SK-N-MC (cell line): ENCODE data around the gene GPX1.

Experiments used
- EZH2 ChIP-seq: fragments of 200-600 bp; sonication (generic); IDR thresholded peaks from one replicate; pipeline ENCODE4 v1.6.1; 2017; ENCODE audit warnings: antibody characterized with exemption
- FOXP2 ChIP-seq: optimal IDR thresholded peaks from 2 replicates; pipeline ENCODE3; 2011; ENCODE audit warnings: mild to moderate bottlenecking, moderate library complexity; ENCODE audit not compliant: insufficient read depth; ENCODE audit errors: extremely low read length, control extremely low read depth
- POLR2AphosphoS5 ChIP-seq: IDR thresholded peaks from 2 replicates; pipeline ENCODE4 v1.6.1; 2012; ENCODE audit warnings: mild to moderate bottlenecking, low read depth, low read length, borderline replicate concordance

DNA sequence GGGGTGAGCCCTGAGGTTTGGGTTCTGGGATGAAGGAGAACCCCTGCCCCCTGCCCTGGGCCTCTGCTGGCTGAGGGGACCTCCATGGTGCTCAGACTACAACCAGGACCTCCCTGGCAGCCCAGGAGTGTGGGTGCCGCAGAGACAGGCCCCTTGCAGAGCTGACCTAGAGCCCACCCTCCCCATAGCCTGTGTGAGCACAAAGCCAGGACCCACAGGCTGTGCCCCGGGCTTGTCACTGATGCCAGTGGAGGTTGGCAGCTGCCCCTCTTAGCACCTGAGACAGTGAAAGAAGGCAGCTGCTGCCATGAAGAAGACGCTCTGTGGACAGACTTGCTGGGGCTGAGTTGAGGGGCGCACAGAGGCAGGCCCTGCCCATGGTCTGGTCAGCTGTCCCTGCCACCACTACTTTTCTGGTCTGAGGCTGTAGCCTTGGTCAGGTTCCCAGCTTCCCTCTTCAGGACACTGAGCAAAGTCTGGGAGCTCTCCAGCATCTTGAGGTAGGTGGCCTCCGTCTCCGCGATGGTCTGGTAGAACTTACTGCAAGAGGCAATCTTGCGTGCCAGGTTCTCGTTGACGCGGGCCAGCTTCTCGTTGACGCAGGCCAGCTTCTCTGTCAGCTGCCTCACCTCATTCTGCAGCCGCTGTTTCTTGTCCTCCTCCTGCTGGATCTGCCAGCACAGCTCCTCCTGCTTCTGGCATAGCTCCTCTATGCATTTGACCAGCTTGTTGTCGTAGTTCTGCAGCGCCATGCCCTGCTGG is 41.3 kb downstream of the GPX1 start:
- TF ChIP-seq POLR2AphosphoS5 (no peak), FOXP2 (no peak), EZH2 (no peak)
